HL-60 (cell line): ENCODE data around the gene KCNMA1.
A peak's percentile ranks its signal among the peaks of the same experiment; 100 is the strongest.

Experiments used
- DNase-seq, 2 experiments: peaks; one replicate each; pipeline ENCODE4 v3.0.0-alpha.2; 2010 to 2020; ENCODE audit warnings: low read depth in 1 of 2, low spot score in 1 of 2
- H3K27ac ChIP-seq: fragments of 250-450 bp; sonication (Bioruptor Pico); replicated peaks from 2 replicates; pipeline ENCODE4 v1.5.1; 2020; ENCODE audit warnings: mild to moderate bottlenecking, moderate library complexity
- H3K27me3 ChIP-seq: fragments of 250-450 bp; sonication (Bioruptor Pico); 2 replicates; pipeline ENCODE4 v1.5.1; 2021; ENCODE audit warnings: mild to moderate bottlenecking, moderate library complexity; ENCODE audit not compliant: insufficient read depth, poor library complexity, severe bottlenecking
- H3K4me3 ChIP-seq: replicated peaks from 2 replicates; pipeline ENCODE4 v1.5.1; 2011; ENCODE audit warnings: mild to moderate bottlenecking, control low read depth, low read length; ENCODE audit not compliant: insufficient read depth
- GABPA ChIP-seq: IDR thresholded peaks from 2 replicates; pipeline ENCODE4 v1.6.1; 2012; ENCODE audit warnings: low read depth
- POLR2AphosphoS5 ChIP-seq: IDR thresholded peaks from 2 replicates; pipeline ENCODE4 v1.6.1; 2012; ENCODE audit warnings: low read depth
- SPI1 ChIP-seq: IDR thresholded peaks from 2 replicates; pipeline ENCODE4 v1.6.1; 2012; ENCODE audit warnings: low read depth, mild to moderate bottlenecking, borderline replicate concordance
- TF ChIP-seq, protein P1 (sequence below): IDR thresholded peaks from one replicate; pipeline ENCODE4 v1.5.1; 2011; ENCODE audit warnings: low read length, control low read depth, inconsistent platforms; ENCODE audit not compliant: insufficient read depth
- TF ChIP-seq, protein P2 (sequence below): IDR thresholded peaks from 2 replicates; pipeline ENCODE4 v1.6.1; 2012; ENCODE audit warnings: low read depth; ENCODE audit not compliant: insufficient replicate concordance

KCNMA1 gene

DNA sequence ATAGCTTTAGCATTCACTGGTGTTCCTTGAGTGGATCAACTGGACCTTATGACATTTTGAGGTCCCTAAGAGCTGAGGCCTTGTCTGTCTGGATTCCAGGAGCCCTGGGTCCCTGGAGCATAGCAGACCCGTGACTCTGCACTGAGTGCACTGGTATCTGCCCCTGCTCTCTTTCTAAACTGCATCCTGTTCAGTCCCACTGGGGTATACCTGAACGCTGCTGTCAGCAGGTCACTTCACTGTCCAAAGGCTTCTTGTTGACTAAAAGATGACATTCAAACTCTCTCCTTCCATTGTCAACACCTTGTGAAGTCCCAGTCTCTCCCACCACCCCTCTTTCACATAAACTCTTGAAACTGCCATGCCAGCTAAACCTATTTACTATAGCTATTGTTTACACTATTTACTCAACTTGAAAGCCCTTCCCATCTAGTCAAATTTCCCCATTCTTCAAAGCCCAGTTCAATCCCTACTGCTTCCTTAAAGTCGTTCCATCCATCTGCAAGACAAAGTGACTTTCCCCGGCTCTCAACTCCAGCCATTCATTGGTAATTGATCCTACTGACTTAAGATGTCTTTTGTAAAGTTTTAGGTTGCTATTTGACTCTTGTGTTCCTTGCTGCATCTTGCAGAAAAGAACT is 523.3 kb downstream of the KCNMA1 start:
- TF ChIP-seq SPI1 (no peak), GABPA (no peak), POLR2AphosphoS5 (no peak)
- TF ChIP-seq, protein P1, sequence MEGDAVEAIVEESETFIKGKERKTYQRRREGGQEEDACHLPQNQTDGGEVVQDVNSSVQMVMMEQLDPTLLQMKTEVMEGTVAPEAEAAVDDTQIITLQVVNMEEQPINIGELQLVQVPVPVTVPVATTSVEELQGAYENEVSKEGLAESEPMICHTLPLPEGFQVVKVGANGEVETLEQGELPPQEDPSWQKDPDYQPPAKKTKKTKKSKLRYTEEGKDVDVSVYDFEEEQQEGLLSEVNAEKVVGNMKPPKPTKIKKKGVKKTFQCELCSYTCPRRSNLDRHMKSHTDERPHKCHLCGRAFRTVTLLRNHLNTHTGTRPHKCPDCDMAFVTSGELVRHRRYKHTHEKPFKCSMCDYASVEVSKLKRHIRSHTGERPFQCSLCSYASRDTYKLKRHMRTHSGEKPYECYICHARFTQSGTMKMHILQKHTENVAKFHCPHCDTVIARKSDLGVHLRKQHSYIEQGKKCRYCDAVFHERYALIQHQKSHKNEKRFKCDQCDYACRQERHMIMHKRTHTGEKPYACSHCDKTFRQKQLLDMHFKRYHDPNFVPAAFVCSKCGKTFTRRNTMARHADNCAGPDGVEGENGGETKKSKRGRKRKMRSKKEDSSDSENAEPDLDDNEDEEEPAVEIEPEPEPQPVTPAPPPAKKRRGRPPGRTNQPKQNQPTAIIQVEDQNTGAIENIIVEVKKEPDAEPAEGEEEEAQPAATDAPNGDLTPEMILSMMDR, result no peak
- TF ChIP-seq, protein P2, sequence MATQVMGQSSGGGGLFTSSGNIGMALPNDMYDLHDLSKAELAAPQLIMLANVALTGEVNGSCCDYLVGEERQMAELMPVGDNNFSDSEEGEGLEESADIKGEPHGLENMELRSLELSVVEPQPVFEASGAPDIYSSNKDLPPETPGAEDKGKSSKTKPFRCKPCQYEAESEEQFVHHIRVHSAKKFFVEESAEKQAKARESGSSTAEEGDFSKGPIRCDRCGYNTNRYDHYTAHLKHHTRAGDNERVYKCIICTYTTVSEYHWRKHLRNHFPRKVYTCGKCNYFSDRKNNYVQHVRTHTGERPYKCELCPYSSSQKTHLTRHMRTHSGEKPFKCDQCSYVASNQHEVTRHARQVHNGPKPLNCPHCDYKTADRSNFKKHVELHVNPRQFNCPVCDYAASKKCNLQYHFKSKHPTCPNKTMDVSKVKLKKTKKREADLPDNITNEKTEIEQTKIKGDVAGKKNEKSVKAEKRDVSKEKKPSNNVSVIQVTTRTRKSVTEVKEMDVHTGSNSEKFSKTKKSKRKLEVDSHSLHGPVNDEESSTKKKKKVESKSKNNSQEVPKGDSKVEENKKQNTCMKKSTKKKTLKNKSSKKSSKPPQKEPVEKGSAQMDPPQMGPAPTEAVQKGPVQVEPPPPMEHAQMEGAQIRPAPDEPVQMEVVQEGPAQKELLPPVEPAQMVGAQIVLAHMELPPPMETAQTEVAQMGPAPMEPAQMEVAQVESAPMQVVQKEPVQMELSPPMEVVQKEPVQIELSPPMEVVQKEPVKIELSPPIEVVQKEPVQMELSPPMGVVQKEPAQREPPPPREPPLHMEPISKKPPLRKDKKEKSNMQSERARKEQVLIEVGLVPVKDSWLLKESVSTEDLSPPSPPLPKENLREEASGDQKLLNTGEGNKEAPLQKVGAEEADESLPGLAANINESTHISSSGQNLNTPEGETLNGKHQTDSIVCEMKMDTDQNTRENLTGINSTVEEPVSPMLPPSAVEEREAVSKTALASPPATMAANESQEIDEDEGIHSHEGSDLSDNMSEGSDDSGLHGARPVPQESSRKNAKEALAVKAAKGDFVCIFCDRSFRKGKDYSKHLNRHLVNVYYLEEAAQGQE, result no peak
- DNase-seq, result no peak
- no peak overlapping the region for H3K4me3 ChIP-seq
- peaks cover 6% of the 10 kb centered on the region for H3K27me3 ChIP-seq
- H3K27ac ChIP-seq, result no peak overlapping the region

DNA sequence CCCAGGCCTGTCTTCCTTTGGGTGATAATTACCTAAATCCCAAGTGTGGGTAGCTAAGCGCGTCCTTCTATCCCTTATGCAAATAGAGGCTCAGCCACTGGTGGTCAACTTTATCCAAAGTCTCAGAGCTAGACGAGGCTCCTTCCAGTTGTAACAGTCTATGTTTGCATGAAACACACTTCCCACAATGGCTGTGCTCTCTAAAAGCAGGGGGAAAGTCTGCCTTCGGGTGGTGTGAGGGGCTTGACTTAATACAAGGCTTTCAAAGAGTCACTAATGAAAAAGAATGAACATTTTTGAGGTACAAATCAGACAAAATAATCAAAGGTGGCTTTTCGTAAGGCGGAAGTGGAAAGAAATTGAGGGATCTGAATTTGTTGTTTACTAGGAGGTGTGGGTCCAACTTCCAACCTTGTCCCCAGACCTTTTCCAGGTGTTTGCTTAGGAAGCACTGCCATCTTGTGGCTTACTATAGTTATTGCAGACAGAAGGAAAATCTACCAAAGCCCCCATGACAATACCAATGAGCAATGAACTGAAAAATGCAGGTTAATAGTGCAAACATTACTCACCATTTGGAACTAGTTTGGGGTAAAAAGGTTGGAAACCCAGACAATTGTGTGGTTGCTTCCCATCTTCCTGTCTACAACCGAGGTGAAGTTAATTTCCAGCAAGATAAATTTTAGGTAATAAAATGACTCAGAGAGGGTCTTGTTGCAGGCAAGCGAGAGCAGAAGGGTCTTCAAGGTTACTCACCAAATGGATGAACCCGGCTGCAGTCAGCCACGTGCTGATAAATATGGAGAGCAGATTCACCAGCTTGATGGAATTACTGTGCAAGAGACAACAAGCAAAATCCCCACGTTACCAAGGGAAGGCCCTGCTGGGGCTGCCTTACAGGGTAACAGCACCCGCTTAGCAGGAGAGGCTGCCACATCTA is 525.7 kb downstream of the KCNMA1 start:
- no peak overlapping the region for H3K4me3 ChIP-seq
- TF ChIP-seq, protein P1, result peak; percentile 37
- no peak for TF ChIP-seq GABPA
- no peak for TF ChIP-seq POLR2AphosphoS5
- H3K27ac ChIP-seq, result no peak overlapping the region
- peaks cover 6% of the 10 kb centered on the region for H3K27me3 ChIP-seq
- peak in 1 of 2 experiments; percentile 26 for DNase-seq

DNA sequence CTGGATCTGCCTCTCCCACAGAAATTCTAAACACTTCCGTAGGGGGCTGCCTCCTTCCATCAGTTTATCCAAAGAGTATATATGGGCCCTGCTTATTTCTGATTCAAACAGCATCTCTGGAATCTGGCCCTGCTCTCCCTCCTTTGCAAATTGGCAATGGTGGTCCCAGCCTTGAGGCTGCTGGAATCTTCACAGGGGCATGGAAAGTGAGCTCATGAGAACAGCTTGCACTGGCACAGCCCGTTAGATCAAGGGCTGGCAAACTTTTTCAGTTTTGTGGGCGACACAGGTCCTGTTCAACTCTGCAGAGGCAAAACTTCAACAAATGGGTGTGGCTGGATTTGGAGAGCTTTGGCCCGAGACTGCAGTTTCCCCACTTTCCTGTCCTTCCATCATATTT is 526.9 kb downstream of the KCNMA1 start:
- peaks cover 3% of the 10 kb centered on the region for H3K27me3 ChIP-seq
- no peak overlapping the region for H3K27ac ChIP-seq
- no peak overlapping the region for H3K4me3 ChIP-seq
- DNase-seq, result no peak
- TF ChIP-seq, protein P1, result no peak
- TF ChIP-seq POLR2AphosphoS5 (no peak), SPI1 (no peak), GABPA (no peak)
- TF ChIP-seq, protein P2, result no peak
